SH-SY5Y (cell line): ENCODE data around the gene PPP1R13L.

ENCODE experiments used
- GATA2 ChIP-seq: IDR thresholded peaks from 2 replicates; pipeline ENCODE4 v1.6.1; 2011; ENCODE audit warnings: mild to moderate bottlenecking, low read depth, low read length
- GATA3 ChIP-seq: IDR thresholded peaks from 2 replicates; pipeline ENCODE4 v1.6.1; 2011; ENCODE audit warnings: low read depth, mild to moderate bottlenecking, low read length, moderate library complexity

GRCh38 chr19:45442778-45443461 is 38.1 kb upstream of the PPP1R13L start:
- no peak for TF ChIP-seq GATA3
- no peak for TF ChIP-seq GATA2
